H1 (cell line): Measurements from ENCODE around the gene BCAS3. TPM values are rescaled to one million over a fixed set of nuclear protein-coding genes. Genes with fewer than 3 reads are reported as not detected.

Experiments used
- CTCF ChIA-PET: fragments of 300-600 bp; sonication (Branson Sonifier 250); formaldehyde crosslinking; loops from one replicate; lab custom pipeline; 2021; ENCODE audit not compliant: partially characterized antibody; lab: Charles Lee
- POLR2A ChIA-PET: fragments of 300-600 bp; sonication (Branson Sonifier 250); formaldehyde crosslinking; loops from one replicate; lab custom pipeline; 2021; ENCODE audit warnings: inconsistent platforms; ENCODE audit not compliant: partially characterized antibody; lab: Charles Lee
- DNase-seq, 2 experiments: peaks; one replicate each; pipeline versions ENCODE4 v3.0.0 to v3.0.0-alpha.2; 2010 to 2022; ENCODE audit warnings: low spot score in 2 of 2, low read depth in 1 of 2, mixed read lengths in 1 of 2
- FAIRE-seq: peaks from 2 replicates; lab custom pipeline; 2011; peaks lifted over from hg19 to GRCh38; lab: Jason Lieb, UNC
- H2AFZ ChIP-seq: 2 replicates; pipeline ENCODE4 v1.8.1; 2012; ENCODE audit warnings: low read length, inconsistent platforms
- H2AK5ac ChIP-seq: 2 replicates; pipeline ENCODE4 v1.6.1; 2013; ENCODE audit warnings: low read depth, low read length
- H2BK120ac ChIP-seq: replicated peaks from 2 replicates; pipeline ENCODE3; 2013; ENCODE audit warnings: low read depth, low read length, inconsistent platforms
- H2BK12ac ChIP-seq: 2 replicates; pipeline ENCODE4 v1.6.1; 2013; ENCODE audit warnings: low read depth, low read length
- H2BK15ac ChIP-seq: 2 replicates; pipeline ENCODE4 v1.6.1; 2013; ENCODE audit warnings: low read length
- H2BK20ac ChIP-seq: 2 replicates; pipeline ENCODE4 v1.6.1; 2013; ENCODE audit warnings: low read length
- H2BK5ac ChIP-seq: 2 replicates; pipeline ENCODE4 v1.6.1; 2013; ENCODE audit warnings: low read depth, low read length
- H3K14ac ChIP-seq: 2 replicates; pipeline ENCODE4 v1.6.1; 2013; ENCODE audit warnings: inconsistent platforms; ENCODE audit not compliant: insufficient read length
- H3K18ac ChIP-seq: 2 replicates; pipeline ENCODE4 v1.6.1; 2013; ENCODE audit warnings: low read length; ENCODE audit errors: extremely low read depth
- H3K23ac ChIP-seq: 2 replicates; pipeline ENCODE4 v1.6.1; 2013; ENCODE audit warnings: inconsistent platforms; ENCODE audit not compliant: insufficient read length
- H3K23me2 ChIP-seq: 2 replicates; pipeline ENCODE4 v1.6.1; 2013; ENCODE audit warnings: low read depth, low read length
- H3K27ac ChIP-seq: 2 replicates; pipeline ENCODE4 v1.6.1; 2011; ENCODE audit warnings: low read depth, low read length, inconsistent platforms
- H3K27me3 ChIP-seq, 4 experiments: replicated peaks in 1 of 4; 1 replicate in 1 of 4; 2 replicates in 3 of 4; pipeline versions ENCODE4 v1.6.1 to v1.8.1; 2011 to 2013; ENCODE audit warnings: low read length in 3 of 4, mild to moderate bottlenecking in 3 of 4, inconsistent platforms in 2 of 4, mixed read lengths in 2 of 4, moderate library complexity in 1 of 4; ENCODE audit not compliant: control insufficient read depth in 3 of 4, insufficient read depth in 3 of 4; ENCODE audit errors: extremely low read depth in 1 of 4
- H3K36me3 ChIP-seq, 4 experiments: 2 replicates each; pipeline versions ENCODE4 v1.6.1 to v1.8.1; 2011 to 2013; ENCODE audit warnings: mild to moderate bottlenecking in 4 of 4, low read length in 3 of 4, moderate library complexity in 2 of 4, control low read depth in 1 of 4, inconsistent platforms in 1 of 4; ENCODE audit not compliant: insufficient read depth in 4 of 4, control insufficient read depth in 2 of 4
- H3K4ac ChIP-seq: replicated peaks from 2 replicates; pipeline ENCODE3; 2013; ENCODE audit warnings: low read length, low read depth, mixed read lengths, inconsistent platforms; ENCODE audit not compliant: insufficient read length
- H3K4me1 ChIP-seq, 4 experiments: replicated peaks in 1 of 4; 1 replicate in 1 of 4; 2 replicates in 3 of 4; pipeline versions ENCODE4 v1.6.1 to v1.8.1; 2011 to 2013; ENCODE audit warnings: low read length in 3 of 4, inconsistent platforms in 2 of 4, mixed read lengths in 1 of 4; ENCODE audit not compliant: insufficient read depth in 4 of 4, control insufficient read depth in 3 of 4
- H3K4me2 ChIP-seq, 2 experiments: 2 replicates each; pipeline versions ENCODE4 v1.6.1 to v1.8.1; 2011 to 2013; ENCODE audit warnings: low read depth in 2 of 2, low read length in 2 of 2, control low read depth in 1 of 2, inconsistent platforms in 1 of 2, mild to moderate bottlenecking in 1 of 2; ENCODE audit not compliant: insufficient read depth in 1 of 2
- H3K4me3 ChIP-seq, 4 experiments: fragments of 200-600, 300-600 bp in 1 of 4; sonication (generic), shearing (Covaris generic), sonication (Bioruptor Twin) in 1 of 4; 2 replicates each; pipeline versions ENCODE4 v1.5.1 to v1.8.1; 2011 to 2016; ENCODE audit warnings: low read length in 4 of 4, low read depth in 3 of 4, control low read depth in 2 of 4, inconsistent platforms in 2 of 4, mild to moderate bottlenecking in 2 of 4, mixed read lengths in 1 of 4, moderate library complexity in 1 of 4; ENCODE audit not compliant: insufficient read depth in 2 of 4; ENCODE audit errors: extremely low read depth in 1 of 4
- H3K56ac ChIP-seq: replicated peaks from 2 replicates; pipeline ENCODE3; 2013; ENCODE audit warnings: low read depth, mild to moderate bottlenecking, mixed read lengths, low read length, inconsistent platforms; ENCODE audit not compliant: insufficient read length
- H3K79me1 ChIP-seq: 2 replicates; pipeline ENCODE4 v1.6.1; 2013; ENCODE audit warnings: low read depth, low read length, control low read depth
- H3K79me2 ChIP-seq, 2 experiments: 2 replicates each; pipeline versions ENCODE4 v1.6.1 to v1.8.1; 2012 to 2013; ENCODE audit warnings: low read length in 2 of 2, mild to moderate bottlenecking in 2 of 2, inconsistent platforms in 1 of 2; ENCODE audit not compliant: insufficient read depth in 2 of 2, control insufficient read depth in 1 of 2
- H3K9ac ChIP-seq, 4 experiments: replicated peaks in 1 of 4; 1 replicate in 1 of 4; 2 replicates in 3 of 4; pipeline versions ENCODE4 v1.6.1 to v1.8.1; 2011 to 2013; ENCODE audit warnings: low read depth in 3 of 4, low read length in 3 of 4, control low read depth in 2 of 4, mild to moderate bottlenecking in 2 of 4, moderate library complexity in 2 of 4, inconsistent platforms in 1 of 4; ENCODE audit errors: extremely low read depth in 1 of 4
- H3K9me3 ChIP-seq, 2 experiments: 2 replicates each; pipeline versions ENCODE4 v1.6.1 to v1.8.1; 2012 to 2013; ENCODE audit warnings: mild to moderate bottlenecking in 2 of 2, moderate library complexity in 2 of 2, control low read depth in 1 of 2, inconsistent platforms in 1 of 2, low read depth in 1 of 2, low read length in 1 of 2, mixed read lengths in 1 of 2; ENCODE audit not compliant: insufficient read depth in 2 of 2
- H4K20me1 ChIP-seq, 2 experiments: replicated peaks in 1 of 2; 2 replicates each; pipeline versions ENCODE3 to v1.8.1; 2011 to 2013; ENCODE audit warnings: inconsistent platforms in 2 of 2, low read length in 2 of 2, mild to moderate bottlenecking in 1 of 2; ENCODE audit not compliant: insufficient read depth in 2 of 2, control insufficient read depth in 1 of 2
- H4K5ac ChIP-seq: 2 replicates; pipeline ENCODE4 v1.6.1; 2013; ENCODE audit warnings: low read length, low read depth, mixed read lengths, inconsistent platforms; ENCODE audit not compliant: insufficient read length
- H4K8ac ChIP-seq: 2 replicates; pipeline ENCODE4 v1.8.0; 2013; ENCODE audit warnings: mild to moderate bottlenecking, moderate library complexity, low read length, inconsistent platforms; ENCODE audit not compliant: insufficient read depth; ENCODE audit errors: extremely low read depth
- H4K91ac ChIP-seq: replicated peaks from 2 replicates; pipeline ENCODE3; 2013; ENCODE audit warnings: low read length, mixed read lengths, inconsistent platforms; ENCODE audit not compliant: insufficient read length
- ATF3 ChIP-seq: IDR thresholded peaks from 2 replicates; pipeline ENCODE4 v1.6.1; 2011; ENCODE audit warnings: low read depth, mild to moderate bottlenecking, low read length; ENCODE audit not compliant: insufficient read depth
- EP300 ChIP-seq, 2 experiments: IDR thresholded peaks; 1 replicate in 1 of 2; 2 replicates in 1 of 2; pipeline ENCODE4 v1.6.1; 2011 to 2012; ENCODE audit warnings: low read depth in 2 of 2, low read length in 2 of 2, mild to moderate bottlenecking in 2 of 2, borderline replicate concordance in 1 of 2, inconsistent platforms in 1 of 2, moderate library complexity in 1 of 2
- GABPA ChIP-seq: IDR thresholded peaks from 2 replicates; pipeline ENCODE4 v1.6.1; 2011; ENCODE audit warnings: mild to moderate bottlenecking, low read length, moderate library complexity, borderline replicate concordance; ENCODE audit not compliant: insufficient read depth
- GTF2F1 ChIP-seq: IDR thresholded peaks from 2 replicates; pipeline ENCODE4 v1.6.1; 2012; ENCODE audit warnings: low read depth, low read length, improper control_type of control experiment, borderline replicate concordance
- SAP30 ChIP-seq: fragments of 300-600 bp; sonication (generic); IDR thresholded peaks from 2 replicates; pipeline ENCODE4 v1.7.1; 2012; ENCODE audit warnings: low read length, moderate library complexity, mild to moderate bottlenecking, inconsistent platforms; ENCODE audit not compliant: insufficient read depth, insufficient replicate concordance
- SIN3A ChIP-seq, 2 experiments: IDR thresholded peaks in 1 of 2; conservative IDR thresholded peaks in 1 of 2; 2 replicates each; pipeline ENCODE4 v1.6.1; 2011 to 2012; ENCODE audit warnings: low read length in 2 of 2, improper control_type of control experiment in 1 of 2, low read depth in 1 of 2, mild to moderate bottlenecking in 1 of 2
- TAF7 ChIP-seq: optimal IDR thresholded peaks from 2 replicates; pipeline ENCODE3; 2011; ENCODE audit warnings: low read depth, mild to moderate bottlenecking, inconsistent platforms, low read length, moderate library complexity, borderline replicate concordance
- TEAD4 ChIP-seq: IDR thresholded peaks from 2 replicates; pipeline ENCODE4 v1.6.1; 2012; ENCODE audit warnings: low read depth, low read length, inconsistent platforms, mixed read lengths
- YY1 ChIP-seq: IDR thresholded peaks from 2 replicates; pipeline ENCODE4 v1.6.1; 2011; ENCODE audit warnings: low read depth, mild to moderate bottlenecking, low read length
- WGBS, 2 experiments: shearing (Covaris generic) in 1 of 2; methylation state at CpG; one replicate each; pipeline versions ENCODE4 v1.1.6 to v1.1.7; 2013 to 2015; ENCODE audit warnings: low lambda C conversion rate in 2 of 2, mixed read lengths in 2 of 2, inconsistent platforms in 1 of 2, low coverage in 1 of 2, missing lambda C conversion rate in 1 of 2; ENCODE audit not compliant: insufficient replicate concordance in 2 of 2, insufficient coverage in 1 of 2, insufficient read length in 1 of 2; ENCODE audit errors: extremely low coverage in 1 of 2, missing lambda C conversion rate in 1 of 2; 5-methylcytosine and 5-hydroxymethylcytosine counted together
- polyA plus RNA-seq, 7 experiments: library from polyadenylated mRNA; depleted of rRNA in 3 of 7; stranded (reverse) in 5 of 7; unstranded in 2 of 7; fragments of >200 nt in 5 of 7; fragments of 200-250 nt in 2 of 7; gene quantifications; 1 replicate in 5 of 7; 2 replicates in 1 of 7; 4 replicates in 1 of 7; pipeline versions ENCODE4 v1.2.1 to v1.2.3, GENCODE V29; 2011 to 2013; ENCODE audit warnings: missing spikeins in 2 of 7, mixed read lengths in 2 of 7
- total RNA-seq: library from RNA; stranded (reverse); fragmentation: NEBNext Ultra II Directional; extraction: Animal tissue kit (Norgen Biotek cat#: 25700); gene quantifications from 2 replicates; pipeline ENCODE4 v1.2.1, GENCODE V29; 2021

The BCAS3 gene
- total and polyA plus RNA-seq, 2 of the 8 experiments (the other 6 are each of a cell fraction or from before 2014, with no cell fraction given) = 9.9 to 13.3 TPM

- DNase-seq (no peak), FAIRE-seq (no peak)
- Histone ChIP-seq H3K4me1 (no peaks in the 10 kb centered on the region), H3K18ac (no peak overlapping the region), H3K14ac (no peak overlapping the region), H4K5ac (no peak overlapping the region), H3K36me3 (no peaks in the 10 kb centered on the region), H2BK120ac (no peak overlapping the region), H3K79me1 (no peaks in the 10 kb centered on the region), H4K8ac (no peak overlapping the region), H3K23me2 (no peaks in the 10 kb centered on the region), H3K27ac (no peak overlapping the region), H3K4ac (no peak overlapping the region), H3K56ac (no peak overlapping the region), H2BK5ac (no peak overlapping the region), H2BK20ac (no peak overlapping the region), H3K4me3 (no peak overlapping the region), H2AK5ac (no peak overlapping the region), H3K79me2 (no peaks in the 10 kb centered on the region), H3K9ac (no peak overlapping the region), H3K9me3 (no peaks in the 10 kb centered on the region), H3K23ac (no peak overlapping the region), H2AFZ (no peak overlapping the region), H3K4me2 (no peak overlapping the region), H4K91ac (no peak overlapping the region), H2BK15ac (no peak overlapping the region), H3K27me3 (no peaks in the 10 kb centered on the region), H4K20me1 (no peaks in the 10 kb centered on the region), H2BK12ac (no peak overlapping the region)
- 84% methylated on average over 4 of the region's 4 CpGs; no CpG with 5 or more reads in 1 of the 2 experiments for WGBS, 2 experiments
- POLR2A ChIA-PET = no interaction called here
- TF ChIP-seq ATF3 (no peak), TAF7 (no peak), SIN3A (conservative IDR thresholded peaks at IDR 0.05 in 1 of 2, IDR thresholded peaks at IDR 0.05 in 1 of 2; ENCODE audit: low read depth in 1 of 2, low read length in 2 of 2) (no peak), GABPA (no peak), GTF2F1 (no peak), YY1 (no peak), SAP30 (no peak), TEAD4 (no peak), EP300 (IDR thresholded peaks at IDR 0.05; ENCODE audit: borderline replicate concordance in 1 of 2, low read depth in 2 of 2, low read length in 2 of 2) (no peak)
- CTCF ChIA-PET = no interaction called here
These were observed 454.9 kb downstream of the BCAS3 start for GRCh38 chr17:61132524-61132923.
